HG02571 (cell line): ENCODE data around the gene KYAT1.

Experiments used
- ATAC-seq: cut with Tn5 transposase; IDR thresholded peaks from one replicate; pipeline ENCODE4 v1.9.1; 2021; ENCODE audit warnings: mild to moderate bottlenecking, moderate library complexity; ENCODE audit not compliant: unreplicated experiment

Gene KYAT1

GRCh38 chr9:128786681-128787601 lies 94.8 kb downstream of the KYAT1 start, which contains the start of gene TBC1D13:
TSS of gene TBC1D13 (plus strand) at chr9:128787253. CDS start at chr9:128787354, 101 bp downstream.
- ATAC-seq = peak; percentile 79

- no peak for ATAC-seq
Observed at GRCh38 chr9:128785427-128785826, 96.3 kb downstream of the KYAT1 start.
